Activated CD8-positive, alpha-beta memory T cell treated with anti-CD3 and anti-CD28 coated beads, Interleukin-2, amount 10 ng/mL, durations not matched to agents 7 days and 5 days (primary cell): ENCODE measurements around the gene ACER3. TPM values are rescaled to one million over a fixed set of nuclear protein-coding genes. Genes with fewer than 3 reads are reported as not detected.
"Not testable (repeated sequence)": the region's sequence is repeated elsewhere in the genome, so short reads cannot be mapped to it uniquely, and the experiment has no call there.

Source experiments
- ATAC-seq: fragments of 150-1000 bp; cut with Tn5 transposase; one replicate; pipeline ENCODE4 v1.10.0; 2021; ENCODE audit warnings: moderate library complexity
- CTCF ChIA-PET: fragments of 350-600 bp; sonication (Branson Sonifier 250); formaldehyde crosslinking; loops from one replicate; lab custom pipeline; 2021; ENCODE audit warnings: antibody characterized with exemption; lab: Charles Lee
- DNase-seq: peaks from one replicate; pipeline ENCODE4 v3.0.0-alpha.2; 2020
- H3K27ac Mint-ChIP-seq: one replicate; pipeline ENCODE4 v1.8.0; 2021; ENCODE audit warnings: mild to moderate bottlenecking, mixed read lengths
- H3K27me3 Mint-ChIP-seq: one replicate; pipeline ENCODE4 v1.8.0; 2021; ENCODE audit warnings: mixed read lengths
- H3K36me3 Mint-ChIP-seq: one replicate; pipeline ENCODE4 v1.8.0; 2021; ENCODE audit warnings: mild to moderate bottlenecking, mixed read lengths
- H3K4me1 Mint-ChIP-seq: one replicate; pipeline ENCODE4 v1.8.0; 2021; ENCODE audit warnings: mixed read lengths
- H3K4me3 Mint-ChIP-seq: one replicate; pipeline ENCODE4 v1.8.0; 2021; ENCODE audit warnings: mild to moderate bottlenecking, moderate library complexity, mixed read lengths
- H3K9me3 Mint-ChIP-seq: one replicate; pipeline ENCODE4 v1.8.0; 2022; ENCODE audit warnings: low read depth, mixed read lengths
- total RNA-seq, 2 experiments: library from RNA; stranded (reverse); gene quantifications; one replicate each; pipeline ENCODE4 v1.2.3, GENCODE V29; 2021

Gene ACER3
- total RNA-seq, 2 experiments from 2014 or later: 11.0 to 13.3 TPM

DNA sequence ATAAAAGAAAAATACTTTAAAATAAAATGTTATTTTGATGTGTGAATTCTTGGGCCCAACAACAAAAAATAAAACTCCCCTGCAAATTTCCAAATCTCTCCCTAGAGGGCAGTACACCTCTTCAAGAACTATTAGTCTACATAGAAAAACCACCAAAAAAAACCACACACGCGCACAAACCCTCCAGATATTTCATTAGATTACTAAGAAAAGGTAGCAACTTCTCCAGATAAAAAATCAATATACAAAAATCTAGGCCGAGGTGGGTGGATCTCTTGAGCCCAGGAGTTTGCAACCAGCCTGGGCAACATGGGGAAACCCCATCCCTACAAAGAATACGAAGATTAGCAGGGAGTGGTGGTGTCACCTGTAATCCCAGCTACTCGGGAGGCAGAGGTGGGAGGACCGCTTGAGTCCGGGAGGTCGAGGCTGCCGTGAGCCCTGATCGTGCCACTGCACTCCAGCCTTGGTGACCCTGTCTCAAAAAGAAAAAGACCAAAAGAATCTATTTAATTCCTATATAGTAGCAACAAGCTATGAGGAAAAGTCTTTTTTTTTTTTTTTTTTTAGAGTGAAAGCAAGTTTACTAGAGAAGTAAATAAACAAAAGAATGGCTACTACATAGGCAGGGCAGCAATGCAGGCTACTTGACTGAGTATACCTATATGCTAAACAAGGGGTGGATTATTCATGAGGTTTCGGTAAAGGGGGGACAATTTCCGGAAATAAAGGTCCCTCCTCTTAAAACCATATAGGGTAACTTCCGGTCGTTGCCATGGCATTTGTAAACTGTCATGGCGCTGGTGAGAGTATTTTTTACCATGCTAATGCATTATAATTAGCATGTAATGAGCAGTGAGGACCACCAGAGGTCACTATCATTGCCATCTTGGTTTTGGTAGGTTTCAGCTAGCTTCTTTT is 186.5 kb downstream of the ACER3 start:
- Mint-ChIP-seq H3K4me1 (peaks cover 10% of the 10 kb centered on the region), H3K27ac (peak overlapping the region; percentile 3), H3K4me3 (peak overlapping the region; percentile 64), H3K36me3 (no peaks in the 10 kb centered on the region), H3K27me3 (peaks cover 27% of the 10 kb centered on the region), H3K9me3 (no peaks in the 10 kb centered on the region)
- ATAC-seq (peak; percentile 91), DNase-seq (peak; percentile 88)
- CTCF ChIA-PET: interaction anchor here (0.6 to 5.4 kb wide), 37 partner anchors 8 to 801 kb away, joined by 3 to 118 read pairs (median 5); partner anchors contain the start of genes B3GNT6, CAPN5, GVQW3 and MYO7A

DNA sequence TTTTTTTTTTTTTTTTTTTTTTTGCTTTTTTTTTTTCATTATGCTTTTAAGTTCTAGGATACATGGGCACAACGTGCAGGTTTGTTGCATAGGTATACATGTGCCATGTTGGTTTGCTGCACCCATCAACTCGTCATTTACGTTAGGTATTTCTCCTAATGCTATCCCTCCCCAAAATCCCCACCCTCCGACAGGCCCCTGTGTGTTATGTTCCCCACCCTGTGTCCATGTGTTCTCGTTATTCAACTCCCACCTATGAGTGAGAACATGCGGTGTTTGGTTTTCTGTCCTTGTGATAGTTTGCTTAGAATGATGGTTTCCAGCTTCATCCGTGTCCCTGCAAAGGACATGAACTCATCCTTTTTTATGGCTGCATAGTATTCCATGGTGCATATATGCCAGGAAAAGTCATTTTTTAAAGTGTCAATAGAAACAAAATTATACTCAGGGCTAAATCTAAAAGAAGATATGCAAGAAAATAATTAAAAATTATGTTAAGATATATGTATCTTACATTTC is 187.3 kb downstream of the ACER3 start:
- ATAC-seq, H3K36me3 Mint-ChIP-seq, H3K4me1 Mint-ChIP-seq, H3K27ac Mint-ChIP-seq, DNase-seq, H3K4me3 Mint-ChIP-seq, H3K9me3 Mint-ChIP-seq: not testable (repeated sequence)
- H3K27me3 Mint-ChIP-seq: peaks cover 27% of the 10 kb centered on the region
- CTCF ChIA-PET: interaction anchor here (0.6 to 5.4 kb wide), 34 partner anchors 9 to 667 kb away, joined by 3 to 118 read pairs (median 5); partner anchors contain the start of genes B3GNT6, CAPN5, GVQW3 and MYO7A

DNA sequence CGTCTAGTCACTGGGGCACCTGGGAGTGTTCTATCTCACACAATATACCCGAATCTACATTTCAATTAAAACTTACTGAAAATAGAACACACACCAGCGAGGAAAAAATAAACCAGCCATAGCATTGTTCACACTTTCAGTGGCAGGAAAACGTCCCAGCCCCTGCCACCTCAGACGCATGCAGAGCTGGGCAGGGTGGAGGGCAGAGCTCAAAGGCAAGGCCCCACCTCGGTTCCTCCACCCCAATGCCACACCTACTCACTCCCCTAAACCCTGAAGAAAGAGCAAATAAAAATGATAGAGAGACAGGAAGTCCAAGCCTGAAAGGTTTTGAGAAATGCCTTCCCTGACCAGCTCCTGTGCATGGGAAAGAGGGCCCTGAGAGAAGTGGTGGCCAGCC is 188.3 kb downstream of the ACER3 start:
- Mint-ChIP-seq H3K27me3 (peaks cover 24% of the 10 kb centered on the region), H3K9me3 (no peaks in the 10 kb centered on the region), H3K36me3 (no peaks in the 10 kb centered on the region), H3K4me3 (no peak overlapping the region), H3K27ac (no peak overlapping the region), H3K4me1 (peaks cover 10% of the 10 kb centered on the region)
- no peak for ATAC-seq
- CTCF ChIA-PET: interaction anchor here (2.3 to 5.4 kb wide), 2 partner anchors 41 to 138 kb away, joined by 11 to 118 read pairs; no protein-coding TSS in a partner anchor
- DNase-seq: no peak

DNA sequence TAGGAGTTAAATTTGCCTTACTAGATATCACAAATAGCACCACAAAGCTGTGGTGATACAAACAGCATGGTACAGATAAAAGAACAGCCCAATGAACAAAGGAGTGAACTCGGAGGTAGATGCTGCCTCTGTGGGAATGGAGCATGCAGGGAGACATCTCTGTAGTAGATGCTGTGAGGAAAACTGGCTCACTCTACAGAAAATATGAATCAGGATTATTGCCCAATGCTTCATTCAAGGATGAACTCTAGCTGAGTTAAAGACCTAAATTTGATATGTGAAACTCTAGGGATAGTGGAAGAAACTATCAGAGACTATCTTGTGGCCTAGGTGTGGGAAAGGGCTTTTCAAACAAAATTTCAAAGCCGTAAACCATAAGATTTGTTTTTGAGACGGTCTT is 190.8 kb downstream of the ACER3 start:
- H3K4me3 Mint-ChIP-seq: no peak overlapping the region
- DNase-seq (no peak), ATAC-seq (no peak)
- CTCF ChIA-PET: interaction anchor here (1.2 to 5.4 kb wide), 2 partner anchors 39 to 136 kb away, joined by 3 to 118 read pairs; no protein-coding TSS in a partner anchor
- peaks cover 3% of the 10 kb centered on the region for H3K27me3 Mint-ChIP-seq
- H3K36me3 Mint-ChIP-seq: no peaks in the 10 kb centered on the region
- no peaks in the 10 kb centered on the region for H3K9me3 Mint-ChIP-seq
- H3K27ac Mint-ChIP-seq: no peak overlapping the region
- peaks cover 4% of the 10 kb centered on the region for H3K4me1 Mint-ChIP-seq

DNA sequence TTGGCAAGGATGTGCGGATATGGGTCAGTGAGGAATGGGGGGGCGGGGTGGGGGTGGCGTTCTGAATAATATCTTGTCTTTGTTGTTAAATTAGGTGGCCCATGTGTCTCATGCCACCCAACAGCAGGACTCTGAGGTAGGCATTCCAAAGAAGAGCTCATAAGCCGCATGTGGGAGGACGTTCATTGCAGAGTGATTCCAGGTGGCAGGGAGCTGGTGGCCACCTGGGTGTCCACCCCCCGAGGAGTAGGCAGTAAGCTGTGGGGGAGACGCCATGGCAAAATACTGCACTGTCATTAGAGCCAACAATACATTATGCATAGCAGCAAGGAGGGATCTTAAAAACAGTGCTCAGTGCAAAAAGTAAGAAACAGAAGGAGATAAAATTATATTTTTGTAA is 191.8 kb downstream of the ACER3 start:
- Mint-ChIP-seq H3K27ac (no peak overlapping the region), H3K9me3 (no peaks in the 10 kb centered on the region), H3K4me3 (no peak overlapping the region), H3K36me3 (peaks cover 2% of the 10 kb centered on the region), H3K4me1 (no peaks in the 10 kb centered on the region), H3K27me3 (no peaks in the 10 kb centered on the region)
- ATAC-seq (no peak), DNase-seq (no peak)
- CTCF ChIA-PET: interaction anchor here (1.4 to 4.2 kb wide), 2 partner anchors 38 to 75 kb away, joined by 4 to 29 read pairs; no protein-coding TSS in a partner anchor

DNA sequence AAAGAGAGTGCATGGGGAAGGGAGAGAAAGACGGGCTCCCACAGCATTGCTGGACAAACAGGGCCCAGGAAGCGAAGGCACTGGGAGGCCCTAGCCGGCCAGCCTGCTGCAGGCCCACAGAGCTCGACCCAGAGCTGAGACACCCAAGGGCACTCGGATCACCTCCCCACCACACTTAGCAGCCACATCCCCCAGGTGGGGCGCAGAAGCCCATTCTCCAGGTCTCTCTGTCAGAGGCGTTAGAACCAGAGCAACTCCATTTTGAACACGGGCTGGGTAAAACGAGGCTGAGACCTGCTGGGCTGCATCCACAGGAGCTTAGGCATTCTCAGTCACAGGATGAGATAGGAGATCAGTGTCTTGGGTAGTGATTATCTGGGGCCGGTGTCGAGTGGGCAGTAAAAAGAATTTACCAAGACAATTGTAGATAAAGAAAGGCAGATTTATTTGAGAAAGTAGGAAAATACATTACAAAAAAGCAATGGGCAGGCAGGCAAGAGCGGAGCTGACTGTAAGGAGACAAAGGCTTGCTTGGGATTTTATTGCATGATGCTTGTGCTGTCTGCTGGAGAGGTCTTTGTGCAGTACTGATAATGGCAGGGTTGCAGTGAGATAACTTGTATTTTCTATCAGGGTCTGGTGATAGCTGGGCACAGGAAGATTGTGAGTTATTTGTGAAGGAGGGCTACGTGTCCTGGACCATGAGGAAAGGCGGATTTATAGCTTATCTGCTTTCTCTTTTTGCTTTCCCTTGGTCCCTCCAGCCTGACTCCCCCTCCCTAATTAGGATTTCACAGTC is 192.7 kb downstream of the ACER3 start:
- no peak overlapping the region for H3K4me3 Mint-ChIP-seq
- no peak for DNase-seq
- H3K4me1 Mint-ChIP-seq: no peaks in the 10 kb centered on the region
- H3K27me3 Mint-ChIP-seq: no peaks in the 10 kb centered on the region
- no peak for ATAC-seq
- H3K9me3 Mint-ChIP-seq: no peaks in the 10 kb centered on the region
- H3K27ac Mint-ChIP-seq: no peak overlapping the region
- peaks cover 2% of the 10 kb centered on the region for H3K36me3 Mint-ChIP-seq
- CTCF ChIA-PET: interaction anchor here (1.2 to 4.2 kb wide), 3 partner anchors 9 to 74 kb away, joined by 3 to 29 read pairs (median 4); no protein-coding TSS in a partner anchor

DNA sequence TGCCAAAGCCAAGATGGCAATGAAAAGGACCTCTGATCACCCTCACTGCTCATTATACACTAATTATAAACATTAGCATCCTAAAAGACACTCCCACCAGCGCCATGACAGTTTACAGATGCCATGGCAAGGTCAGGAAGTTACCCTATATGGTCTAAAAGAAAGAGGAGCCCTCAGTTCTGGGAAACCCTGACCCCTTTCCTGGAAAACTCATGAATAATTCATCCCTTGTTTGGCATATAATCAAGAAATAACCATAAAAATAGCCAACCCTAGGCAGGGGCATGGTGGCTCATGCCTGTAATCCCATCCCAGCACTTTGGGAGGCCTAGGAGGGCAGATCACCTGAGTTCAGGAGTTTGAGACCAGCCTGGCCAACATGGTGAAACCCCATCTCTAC is 193.4 kb downstream of the ACER3 start:
- CTCF ChIA-PET: interaction anchor here (1.1 to 4.2 kb wide), 4 partner anchors 9 to 255 kb away, joined by 3 to 29 read pairs (median 4); no protein-coding TSS in a partner anchor

DNA sequence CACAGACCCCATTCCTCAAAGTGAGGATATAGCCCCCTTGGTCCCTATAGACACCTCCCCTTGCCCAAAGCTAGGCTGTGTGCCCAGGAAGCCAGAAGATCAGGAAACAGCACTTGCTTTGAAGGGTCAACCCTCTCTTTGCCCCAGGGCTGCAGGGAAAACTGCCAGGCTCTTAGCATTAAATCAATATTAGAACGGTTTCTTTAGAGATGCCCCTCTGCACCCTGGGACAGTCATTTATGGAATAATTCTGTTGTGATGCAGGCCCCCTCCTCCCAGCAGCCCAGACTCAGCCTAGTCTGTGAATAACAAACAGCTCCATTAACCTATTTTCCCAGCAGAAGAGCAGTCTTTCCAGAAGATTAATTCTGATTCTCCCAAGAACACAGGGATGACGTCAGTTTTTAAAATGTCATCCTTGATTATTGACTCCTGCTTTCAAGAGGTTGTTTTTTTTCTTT is 194.4 kb downstream of the ACER3 start:
- Mint-ChIP-seq H3K4me3 (no peak overlapping the region), H3K27ac (no peak overlapping the region), H3K36me3 (peaks cover 2% of the 10 kb centered on the region), H3K4me1 (no peaks in the 10 kb centered on the region), H3K27me3 (peaks cover 7% of the 10 kb centered on the region), H3K9me3 (no peaks in the 10 kb centered on the region)
- DNase-seq: no peak
- no peak for ATAC-seq
- CTCF ChIA-PET: interaction anchor here (1.1 to 4.2 kb wide), 2 partner anchors 36 to 256 kb away, joined by 3 to 29 read pairs; no protein-coding TSS in a partner anchor

More for the DNA sequence above, 193.4 kb downstream of the ACER3 start:
- Mint-ChIP-seq H3K27ac (no peak overlapping the region), H3K27me3 (no peaks in the 10 kb centered on the region), H3K4me3 (no peak overlapping the region), H3K4me1 (no peaks in the 10 kb centered on the region), H3K9me3 (no peaks in the 10 kb centered on the region), H3K36me3 (peaks cover 2% of the 10 kb centered on the region)
- no peak for DNase-seq
- ATAC-seq: no peak

DNA sequence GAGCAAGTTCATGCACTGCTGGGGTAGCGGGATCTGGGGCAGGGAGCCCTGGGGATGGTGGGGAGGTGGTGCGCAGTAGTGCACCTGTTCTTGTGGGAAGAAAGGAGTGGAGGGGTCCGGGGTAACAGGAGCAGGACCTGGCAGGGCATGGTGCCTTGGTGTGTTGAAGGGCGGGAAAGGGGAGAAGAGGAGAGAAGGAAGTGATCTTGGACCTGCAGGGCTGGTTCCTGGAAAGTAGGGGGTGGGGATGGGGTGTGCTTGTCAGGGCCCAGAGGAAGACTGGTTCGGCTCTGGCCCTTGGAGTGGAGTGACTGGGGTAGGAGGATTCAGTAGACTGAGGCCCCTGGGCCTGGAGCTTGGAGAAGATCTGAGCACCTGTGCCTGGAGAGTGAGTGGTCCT is 195.2 kb downstream of the ACER3 start:
- H3K4me3 Mint-ChIP-seq: no peak overlapping the region
- H3K36me3 Mint-ChIP-seq: peaks cover 2% of the 10 kb centered on the region
- H3K27ac Mint-ChIP-seq: no peak overlapping the region
- H3K4me1 Mint-ChIP-seq: no peaks in the 10 kb centered on the region
- ATAC-seq (no peak), DNase-seq (no peak)
- CTCF ChIA-PET: interaction anchor here (1.3 to 4.2 kb wide), 2 partner anchors 8 to 35 kb away, joined by 3 to 29 read pairs; no protein-coding TSS in a partner anchor
- H3K27me3 Mint-ChIP-seq: peaks cover 12% of the 10 kb centered on the region
- H3K9me3 Mint-ChIP-seq: no peaks in the 10 kb centered on the region

DNA sequence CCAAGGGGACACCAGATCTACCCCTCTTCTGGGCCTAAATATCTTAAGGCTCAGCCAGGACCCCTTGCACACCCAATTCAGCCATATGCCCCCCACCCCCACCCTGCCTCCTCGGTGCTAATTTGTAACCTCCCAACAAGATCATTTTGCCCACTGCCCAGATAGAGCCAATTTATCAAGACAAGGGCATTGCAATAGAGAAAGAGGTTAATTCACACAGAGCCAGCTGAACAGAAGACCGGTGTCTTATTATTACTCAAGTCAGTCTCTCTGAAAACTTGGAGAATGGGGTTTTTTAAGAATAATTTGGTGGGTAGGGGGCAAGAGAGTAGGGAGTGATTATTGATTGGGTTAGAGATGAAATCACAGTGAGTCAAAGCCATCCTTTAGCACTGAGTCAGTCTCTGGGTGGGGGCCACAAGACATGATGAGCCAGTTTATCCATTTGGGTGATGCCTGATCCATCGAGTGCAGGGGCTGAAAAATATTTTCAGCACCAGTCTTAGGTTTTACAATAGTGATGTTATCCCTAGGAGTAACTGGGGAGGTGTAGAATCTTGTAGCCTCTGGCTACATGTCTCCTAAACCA is 196.2 kb downstream of the ACER3 start:
- ATAC-seq (no peak), DNase-seq (no peak)
- Mint-ChIP-seq H3K27ac (no peak overlapping the region), H3K36me3 (peaks cover 2% of the 10 kb centered on the region), H3K27me3 (peaks cover 12% of the 10 kb centered on the region), H3K4me3 (no peak overlapping the region), H3K9me3 (no peaks in the 10 kb centered on the region), H3K4me1 (no peaks in the 10 kb centered on the region)
- CTCF ChIA-PET: interaction anchor here (1.0 to 1.3 kb wide), 2 partner anchors 9 to 131 kb away, joined by 3 to 4 read pairs; no protein-coding TSS in a partner anchor

DNA sequence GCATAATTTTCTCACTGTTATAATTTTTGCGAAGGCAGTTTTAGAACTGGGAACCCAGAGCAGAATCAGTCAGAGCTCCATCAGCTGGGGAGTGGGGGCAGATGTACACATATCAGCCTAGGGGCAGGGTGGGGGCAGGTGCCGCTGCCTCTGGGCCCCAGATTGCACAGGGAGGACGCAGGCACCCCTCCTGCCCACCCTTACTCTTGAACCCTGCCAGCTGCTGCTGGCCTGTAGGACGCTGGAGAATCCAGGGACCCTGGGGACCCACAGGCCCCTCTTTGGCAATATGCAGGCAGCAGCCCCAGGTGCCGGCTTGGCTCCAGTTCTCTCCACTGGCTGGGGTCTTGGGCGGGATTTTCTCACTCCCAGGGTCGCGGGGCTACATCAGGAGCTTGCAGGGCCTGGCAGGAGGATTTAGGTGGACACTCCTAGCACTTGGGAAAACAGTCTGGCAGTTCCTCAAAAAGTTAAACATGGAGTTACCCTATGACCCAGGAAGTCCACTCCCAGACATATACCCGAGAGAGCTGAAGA is 197.3 kb downstream of the ACER3 start:
- no peaks in the 10 kb centered on the region for H3K9me3 Mint-ChIP-seq
- peaks cover 20% of the 10 kb centered on the region for H3K27me3 Mint-ChIP-seq
- peaks cover 2% of the 10 kb centered on the region for H3K36me3 Mint-ChIP-seq
- no peaks in the 10 kb centered on the region for H3K4me1 Mint-ChIP-seq
- no peak overlapping the region for H3K4me3 Mint-ChIP-seq
- ATAC-seq: no peak
- no peak for DNase-seq
- no peak overlapping the region for H3K27ac Mint-ChIP-seq
- CTCF ChIA-PET: interaction anchor here (1.0 to 1.2 kb wide), 2 partner anchors 86 to 130 kb away, joined by 3 to 4 read pairs; no protein-coding TSS in a partner anchor

DNA sequence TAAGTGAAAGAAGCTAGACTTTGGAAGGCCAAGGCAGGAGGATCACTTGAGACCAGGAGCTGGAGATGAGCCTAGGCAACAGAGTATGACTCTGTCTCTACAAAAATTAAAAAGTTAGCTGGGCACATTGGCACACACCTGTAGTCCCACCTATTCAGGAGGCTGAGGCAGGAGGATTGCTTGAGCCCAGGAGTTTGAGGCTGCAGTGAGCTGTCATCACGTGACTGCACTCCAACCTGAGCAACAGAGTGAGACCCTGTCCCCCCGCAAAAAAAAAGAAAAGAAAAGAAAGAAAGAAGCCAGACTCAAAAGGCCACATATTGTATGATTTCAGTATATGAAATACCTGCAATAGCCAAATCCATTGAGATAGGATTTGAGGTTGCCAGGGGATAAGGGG is 198.2 kb downstream of the ACER3 start:
- ATAC-seq (no peak), DNase-seq (no peak)
- peaks cover 2% of the 10 kb centered on the region for H3K36me3 Mint-ChIP-seq
- no peaks in the 10 kb centered on the region for H3K9me3 Mint-ChIP-seq
- H3K4me1 Mint-ChIP-seq: no peaks in the 10 kb centered on the region
- H3K4me3 Mint-ChIP-seq: no peak overlapping the region
- no peak overlapping the region for H3K27ac Mint-ChIP-seq
- CTCF ChIA-PET: interaction anchor here (1.2 kb wide), 1 partner anchor 85 kb away, joined by 3 read pairs; no protein-coding TSS in a partner anchor
- peaks cover 20% of the 10 kb centered on the region for H3K27me3 Mint-ChIP-seq
